GM18498 (cell line): ENCODE data around the gene ZNF780B.

Experiments used
- ATAC-seq: cut with Tn5 transposase; IDR thresholded peaks from one replicate; pipeline ENCODE4 v1.9.1; 2021; ENCODE audit warnings: mild to moderate bottlenecking, moderate library complexity; ENCODE audit not compliant: unreplicated experiment

ZNF780B gene

DNA sequence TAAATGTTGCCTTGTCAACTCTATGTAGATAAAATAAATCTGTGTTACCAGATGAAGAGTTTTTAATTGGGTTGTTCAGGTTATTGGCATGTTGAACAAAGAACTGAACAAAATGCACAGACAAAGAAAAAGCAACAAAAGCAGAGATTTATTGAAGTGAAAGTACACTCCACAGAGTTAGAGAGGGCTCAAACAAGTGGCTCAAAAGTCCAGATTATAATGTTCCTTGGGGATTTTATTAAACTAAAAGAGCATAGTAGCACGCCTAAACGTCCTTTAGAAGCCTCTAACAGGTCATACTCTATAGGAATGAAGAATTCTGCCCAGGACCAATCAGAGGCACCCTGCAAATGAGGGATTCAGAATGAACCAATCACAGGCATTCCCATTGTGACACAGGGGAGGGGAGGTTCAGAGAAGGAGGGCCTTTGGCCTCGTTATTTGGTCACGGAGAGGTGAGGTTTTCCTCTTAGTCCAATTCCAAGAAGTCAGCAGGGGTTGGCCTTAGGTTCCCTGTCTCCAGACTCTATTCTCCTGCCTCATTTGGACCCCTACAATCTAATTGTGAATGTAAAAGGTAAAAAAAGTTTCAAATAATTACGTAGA, 72.2 kb downstream of the ZNF780B start:
- ATAC-seq = no peak

DNA sequence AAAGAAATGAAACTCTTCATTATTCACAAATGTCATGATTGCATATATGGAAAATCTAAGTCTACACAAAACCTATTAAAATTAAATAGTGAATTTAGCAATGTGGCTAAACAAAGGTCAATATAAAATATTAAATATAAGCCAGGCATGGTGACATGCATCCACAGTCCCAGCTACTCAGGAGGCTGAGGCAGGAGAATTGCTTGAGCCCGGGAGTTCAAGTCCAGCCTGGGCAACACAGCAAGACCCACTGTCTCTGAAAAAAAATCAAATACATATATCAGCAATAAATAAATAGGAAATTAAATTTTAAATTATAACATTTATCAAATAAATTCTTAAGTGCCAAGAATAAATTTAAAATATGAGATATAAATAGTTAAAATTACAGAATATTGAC, 73.1 kb downstream of the ZNF780B start:
- no peak for ATAC-seq
